COLO668 (cell line): ENCODE measurements around the gene PLA2G10.
"Not testable (repeated sequence)": the region's sequence is repeated elsewhere in the genome, so short reads cannot be mapped to it uniquely, and the experiment has no call there.

ENCODE experiments used
- DNase-seq: peaks from one replicate; lab custom pipeline; 2025; ENCODE audit not compliant: unreplicated experiment; lab: John Stamatoyannopoulos, UW

The PLA2G10 gene

DNA sequence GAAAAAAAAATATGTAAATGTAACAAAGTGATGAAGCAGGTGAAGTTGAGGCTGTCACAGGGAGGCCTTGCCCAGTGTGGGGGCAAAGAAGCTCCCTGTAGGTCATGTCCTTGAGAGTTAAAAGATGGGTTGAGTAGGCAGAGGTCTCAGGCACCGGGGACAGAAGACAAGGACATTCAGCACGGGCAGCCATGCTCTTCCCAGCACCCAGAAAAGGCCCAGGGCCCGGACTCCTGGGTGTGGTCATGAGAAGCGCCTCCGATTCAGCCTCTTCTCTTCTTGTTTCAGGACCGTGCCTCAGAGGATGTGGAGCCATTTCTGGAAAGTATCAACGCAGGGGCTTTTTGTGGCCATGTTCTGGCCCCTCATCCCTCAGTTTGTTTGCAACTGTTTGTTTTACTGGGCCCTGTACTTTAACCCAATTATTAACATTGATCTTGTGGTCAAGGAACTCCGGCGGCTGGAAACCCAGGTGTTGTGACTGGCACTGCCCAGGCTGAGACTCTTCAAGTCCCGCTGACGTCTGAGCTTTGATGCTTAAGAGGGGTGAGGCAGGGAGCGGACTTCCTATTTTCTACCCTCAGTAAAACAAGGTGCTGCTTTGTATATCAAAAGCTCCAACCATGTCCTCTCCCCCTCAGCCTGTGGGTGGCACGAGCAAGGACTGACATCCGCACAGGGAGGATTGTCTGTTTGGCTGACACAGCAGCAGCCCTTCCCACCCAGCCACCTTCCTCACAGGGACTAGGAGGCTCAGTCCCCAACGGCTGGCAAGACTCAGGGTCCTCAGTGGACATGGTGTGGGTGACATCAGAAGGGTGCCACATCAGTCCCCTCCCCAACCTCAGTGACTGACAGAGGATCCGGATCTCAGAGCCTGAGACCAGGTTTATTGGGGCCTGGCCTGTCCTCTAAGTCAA, 26.5 kb downstream of the PLA2G10 start:
- DNase-seq: no peak

DNA sequence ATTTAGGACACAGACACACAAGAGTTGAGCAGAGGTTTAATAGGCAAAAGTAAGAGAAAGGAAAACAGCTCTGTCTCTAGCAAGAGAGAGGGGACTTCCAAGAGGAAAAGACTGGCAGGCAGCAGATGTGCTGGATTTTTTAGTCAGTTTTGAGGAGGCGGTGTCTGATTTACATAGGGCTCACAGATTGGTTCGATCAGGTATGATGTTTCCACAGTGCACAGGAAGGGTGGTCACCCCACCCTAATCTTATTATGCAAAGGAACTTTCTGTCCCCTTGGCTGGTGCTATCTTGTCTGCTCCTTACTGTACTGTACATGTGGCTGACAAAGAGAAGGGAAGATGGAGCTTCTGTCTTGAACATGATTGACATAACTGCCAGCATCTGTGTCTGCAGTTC, 36.0 kb downstream of the PLA2G10 start:
- no peak for DNase-seq

DNA sequence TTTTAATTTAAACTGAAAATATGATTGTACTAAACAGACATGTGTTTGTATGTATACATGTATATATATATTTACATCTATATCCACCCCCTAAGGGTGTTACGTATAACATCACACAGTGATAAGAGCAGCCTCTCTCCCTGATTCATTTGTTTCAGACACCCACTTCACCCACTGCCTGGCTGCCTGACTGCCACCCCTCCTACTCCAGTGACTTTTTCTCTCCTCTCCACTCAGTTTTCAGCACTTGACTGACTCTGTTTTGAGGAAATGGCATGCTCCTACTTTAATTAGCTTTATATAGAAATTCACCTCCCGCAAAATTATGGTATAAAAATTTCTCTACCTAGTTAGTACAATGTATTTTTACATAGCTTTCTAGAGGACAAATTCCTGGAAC, 41.4 kb downstream of the PLA2G10 start:
- no peak for DNase-seq

DNA sequence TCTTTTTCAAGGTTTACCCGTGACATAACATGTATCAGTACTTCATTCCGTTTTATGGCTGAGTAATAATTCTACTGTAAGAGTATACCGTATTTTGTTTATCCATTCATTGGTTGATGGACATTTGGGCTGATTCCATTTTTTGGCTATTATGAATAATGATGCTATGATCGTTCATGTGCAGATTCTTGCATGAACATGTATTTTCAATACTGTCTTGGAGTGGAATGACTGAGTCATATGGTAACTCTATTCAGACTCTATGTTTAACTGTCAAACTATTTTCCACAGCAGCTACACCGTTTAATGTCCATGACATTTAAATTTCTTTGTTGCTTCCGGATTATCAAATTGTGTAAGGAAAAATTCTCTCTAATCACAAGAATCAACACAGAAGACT, 43.5 kb downstream of the PLA2G10 start:
- DNase-seq: no peak

DNA sequence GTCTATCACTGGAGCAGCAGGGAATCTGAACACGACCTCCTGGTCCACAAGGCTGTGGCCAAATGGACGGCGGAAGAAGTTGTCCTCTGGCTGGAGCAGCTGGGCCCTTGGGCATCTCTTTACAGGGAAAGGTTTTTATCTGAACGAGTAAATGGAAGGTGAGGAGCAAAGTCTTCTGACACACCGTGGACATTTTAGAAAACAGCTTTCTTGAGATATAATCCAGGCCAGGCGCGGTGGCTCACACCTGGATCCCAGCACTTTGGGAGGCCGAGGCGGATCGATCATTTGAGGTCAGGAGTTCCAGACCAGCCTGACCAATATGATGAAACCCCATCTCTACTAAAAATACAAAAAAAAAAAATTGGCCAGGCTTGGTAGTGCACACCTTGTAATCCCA, 44.3 kb downstream of the PLA2G10 start:
- DNase-seq: no peak

DNA sequence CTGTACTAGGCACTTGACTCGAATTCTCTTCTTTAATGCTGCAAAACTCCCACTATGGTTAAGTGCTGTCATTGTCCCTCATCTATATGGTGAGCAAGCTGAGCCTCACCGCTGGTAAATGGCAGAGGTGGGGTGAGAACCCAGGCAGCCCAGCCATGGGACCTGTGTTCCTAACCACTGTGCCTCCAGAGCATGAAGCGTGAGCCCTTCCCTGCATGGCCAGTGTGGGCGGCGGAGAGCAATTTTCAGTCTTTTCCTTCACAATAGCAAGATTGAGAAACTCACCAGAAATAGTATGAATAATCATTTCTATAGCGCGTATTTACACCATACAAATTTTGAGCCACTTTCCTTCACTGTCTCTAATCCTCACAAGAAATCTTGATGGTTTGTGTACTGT, 52.2 kb downstream of the PLA2G10 start:
- DNase-seq: no peak

DNA sequence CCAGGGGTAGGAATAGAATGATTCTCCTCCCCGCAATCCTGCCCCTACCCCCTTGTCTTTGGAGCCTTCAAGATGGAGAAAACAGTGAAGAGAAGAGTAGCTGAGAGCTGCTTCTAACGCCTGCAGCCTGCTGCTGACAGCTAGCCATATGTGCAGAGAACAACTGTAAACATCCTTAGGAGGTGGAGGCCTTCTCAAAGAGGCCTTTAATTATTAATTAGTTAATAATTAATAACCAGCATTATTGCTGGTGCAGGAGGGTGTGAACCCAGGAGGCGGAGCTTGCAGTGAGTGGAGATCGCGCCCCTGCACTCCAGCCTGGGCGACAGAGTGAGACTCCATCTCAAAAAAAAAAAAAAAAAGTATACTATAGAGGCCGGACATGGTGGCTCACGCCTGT, 52.9 kb downstream of the PLA2G10 start:
- DNase-seq: no peak

DNA sequence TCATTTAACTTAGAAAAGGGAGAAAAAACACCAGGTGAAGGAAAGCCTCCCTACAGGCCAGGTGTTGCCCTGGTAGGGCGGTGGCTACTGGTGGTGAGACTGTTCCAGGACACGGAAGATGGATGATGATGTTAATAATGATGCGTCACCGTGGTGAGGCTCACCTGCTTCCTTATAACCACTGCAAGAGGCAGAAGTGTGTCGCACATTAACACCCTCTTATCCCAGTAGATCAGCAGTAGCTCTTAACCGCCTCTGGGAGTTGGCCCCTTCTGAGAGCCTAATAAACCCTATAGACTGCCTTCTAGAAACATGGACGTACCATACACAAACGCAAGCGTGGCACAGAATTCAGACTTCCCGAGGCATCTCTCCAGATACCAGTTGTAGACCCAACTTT, 53.6 kb downstream of the PLA2G10 start:
- DNase-seq: peak; percentile 71

DNA sequence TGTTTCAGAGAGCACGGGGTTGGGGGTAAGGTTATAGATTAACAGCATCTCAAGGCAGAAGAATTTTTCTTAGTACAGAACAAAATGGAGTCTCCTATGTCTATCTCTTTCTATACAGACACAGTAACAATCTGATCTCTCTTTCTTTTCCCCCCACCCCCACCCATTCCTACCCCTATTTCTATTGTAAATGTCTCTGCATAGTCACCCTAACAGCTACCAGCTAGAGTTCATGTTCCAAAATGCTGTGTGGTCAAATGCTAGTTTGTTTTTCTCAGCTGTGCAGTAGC, 57.2 kb downstream of the PLA2G10 start:
- not testable (repeated sequence) for DNase-seq

DNA sequence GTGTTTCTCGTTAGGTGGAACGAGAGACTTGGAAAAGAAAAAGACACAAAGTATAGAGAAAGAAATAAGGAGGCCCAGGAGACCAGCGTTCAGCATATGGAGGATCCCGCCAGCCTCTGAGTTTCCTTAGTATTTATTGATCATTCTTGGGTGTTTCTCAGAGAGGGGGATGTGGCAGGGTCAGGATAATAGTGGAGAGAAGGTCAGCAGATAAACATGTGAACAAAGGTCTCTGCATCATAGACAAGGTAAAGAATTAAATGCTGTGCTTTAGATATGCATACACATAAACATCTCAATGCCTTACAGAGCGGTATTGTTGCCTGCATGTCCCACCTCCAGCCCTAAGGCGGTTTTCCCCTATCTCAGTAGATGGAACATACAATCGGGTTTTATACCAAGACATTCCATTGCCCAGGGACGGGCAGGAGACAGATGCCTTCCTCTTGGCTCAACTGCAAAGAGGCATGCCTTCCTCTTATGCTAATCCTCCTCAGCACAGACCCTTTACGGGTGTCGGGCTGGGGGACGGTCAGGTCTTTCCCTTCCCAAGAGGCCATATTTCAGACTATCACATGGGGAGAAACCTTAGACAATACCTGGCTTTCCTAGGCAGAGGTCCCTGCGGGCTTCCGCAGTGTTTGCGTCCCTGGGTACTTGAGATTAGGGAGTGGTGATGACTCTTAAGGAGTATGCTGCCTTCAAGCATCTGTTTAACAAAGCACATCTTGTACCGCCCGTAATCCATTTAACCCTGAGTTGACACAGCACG, 57.7 kb downstream of the PLA2G10 start:
- DNase-seq: not testable (repeated sequence)

DNA sequence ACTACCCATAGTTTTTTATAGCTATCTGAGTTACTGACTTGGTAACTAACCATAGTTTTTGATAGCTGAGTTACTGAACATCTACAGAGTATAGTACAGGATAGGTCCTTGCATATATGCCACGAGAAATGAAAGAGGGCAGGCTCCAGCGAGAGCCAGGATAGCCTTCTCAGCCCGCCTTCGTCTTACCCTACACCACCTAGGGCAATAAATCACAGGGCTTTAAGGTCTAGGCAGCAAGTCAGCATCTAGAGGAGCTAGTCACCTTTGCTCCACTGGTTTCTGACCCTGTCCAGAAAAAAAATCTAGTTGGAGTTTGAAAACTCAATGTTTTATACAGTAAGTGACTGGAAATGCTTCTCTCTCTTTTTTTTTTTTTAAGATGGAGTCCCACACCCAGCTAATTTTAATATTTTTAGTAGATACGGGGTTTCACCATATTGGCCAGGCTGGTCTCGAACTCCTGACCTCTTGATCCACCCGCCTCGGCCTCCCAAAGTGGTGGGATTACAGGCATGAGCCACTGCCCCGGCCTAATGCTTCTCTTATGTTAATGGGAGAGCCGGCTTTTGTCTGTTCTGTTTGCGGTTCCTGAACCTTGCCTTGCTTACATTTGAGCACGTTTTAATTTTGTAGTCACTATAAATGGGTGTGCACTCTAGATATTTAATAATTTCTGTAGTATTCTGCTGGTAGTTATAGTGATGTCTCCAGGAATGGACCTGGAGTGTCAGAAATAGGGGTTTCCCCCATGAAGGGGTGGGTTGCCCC, 58.5 kb downstream of the PLA2G10 start:
- DNase-seq: no peak

DNA sequence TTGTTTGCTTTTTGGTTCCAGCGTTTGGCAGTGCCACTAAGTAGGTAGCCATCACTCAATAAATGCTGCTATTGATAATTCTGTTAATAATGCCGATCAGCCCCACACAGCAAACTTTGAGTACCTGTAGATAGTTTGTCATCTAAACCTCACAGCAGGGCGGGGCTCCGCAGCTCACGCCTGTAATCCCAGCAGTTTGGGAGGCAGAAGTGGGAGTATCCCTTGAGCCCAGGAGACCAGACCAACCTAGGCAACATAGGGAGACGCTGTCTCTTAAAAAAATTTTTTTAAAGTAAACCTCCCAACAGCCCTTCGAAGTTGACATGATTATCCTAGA, 59.8 kb downstream of the PLA2G10 start:
- DNase-seq: peak; percentile 51

DNA sequence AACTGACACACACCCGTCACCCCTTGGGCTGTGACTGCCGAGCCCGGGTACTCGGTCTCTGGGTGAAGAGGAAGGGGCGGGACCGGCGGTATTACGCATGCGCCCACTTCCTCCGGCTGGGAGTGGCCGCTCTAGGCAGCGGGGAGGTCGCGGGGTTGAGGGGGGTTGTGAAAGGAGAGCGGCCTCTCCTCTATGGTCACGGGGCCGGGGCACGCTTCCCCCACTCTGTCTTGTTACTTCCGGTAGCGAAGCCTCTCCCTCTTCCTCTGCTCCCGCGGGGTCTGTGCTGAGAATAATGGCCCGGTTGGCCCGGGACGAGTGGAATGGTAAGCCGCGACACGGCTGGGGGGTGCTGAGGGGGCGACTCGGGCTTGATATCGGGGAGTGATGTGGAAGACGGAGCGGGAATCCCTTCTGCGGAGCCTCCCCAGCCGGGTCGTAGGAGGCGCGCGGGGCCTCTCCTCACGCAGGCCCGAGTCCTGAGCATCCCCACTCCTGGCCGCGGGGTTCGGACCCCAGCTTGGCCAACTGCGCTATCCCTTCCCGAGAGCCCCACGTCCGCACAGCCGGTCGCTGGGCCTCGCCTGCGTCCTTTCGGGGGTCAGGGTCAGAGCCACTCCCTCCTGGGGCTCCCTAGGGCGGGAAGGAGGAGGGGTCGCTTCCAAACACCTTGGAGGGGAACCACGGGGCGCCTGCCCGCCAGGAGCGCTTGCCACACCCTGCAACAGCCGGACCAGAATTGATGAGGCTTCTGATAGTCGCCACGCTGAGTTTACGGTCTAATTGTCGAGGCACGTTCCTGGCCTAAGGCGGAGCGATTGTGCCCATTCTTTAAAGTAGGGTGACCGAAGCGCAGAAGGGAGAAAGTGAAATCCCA, 61.2 kb downstream of the PLA2G10 start, which contains the start of gene BFAR:
TSS of gene BFAR (plus strand) at position 259 of the 877 bp plus-strand sequence. CDS start 11,396 bp downstream, outside the sequence.
- peak; percentile 97 for DNase-seq

DNA sequence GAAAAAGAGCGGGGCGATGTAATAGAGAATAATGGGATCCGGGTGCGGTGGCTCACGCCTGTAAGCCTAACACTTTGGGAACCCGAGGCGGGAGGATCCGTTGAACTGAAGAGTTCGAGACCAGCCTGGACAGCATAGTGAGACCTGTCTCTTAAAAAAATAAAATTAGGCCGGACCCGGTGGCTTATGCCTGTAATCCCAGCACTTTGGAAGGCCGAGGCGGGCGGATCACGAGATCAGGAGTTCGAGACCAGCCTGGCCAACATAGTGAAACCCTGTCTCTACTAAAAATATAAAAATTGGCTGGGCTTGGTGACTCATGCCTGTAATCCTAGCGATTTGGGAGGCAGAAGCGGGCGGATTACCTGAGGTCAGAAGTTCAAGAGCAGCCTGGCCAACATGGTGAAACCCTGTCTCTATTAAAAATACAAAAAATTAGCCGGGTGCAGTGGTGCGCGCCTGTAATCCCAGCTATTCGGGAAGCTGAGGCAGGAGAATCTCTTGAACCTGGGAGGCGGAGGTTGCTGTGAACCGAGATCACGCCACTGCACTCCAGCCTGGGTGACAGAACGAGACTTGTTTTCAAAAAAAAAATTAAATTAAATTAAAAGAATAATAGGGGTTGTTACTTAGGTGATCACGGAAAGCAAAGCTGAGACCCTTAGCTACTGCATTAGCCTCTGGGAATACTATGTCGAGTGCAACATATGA, 63.3 kb downstream of the PLA2G10 start:
- DNase-seq: not testable (repeated sequence)

DNA sequence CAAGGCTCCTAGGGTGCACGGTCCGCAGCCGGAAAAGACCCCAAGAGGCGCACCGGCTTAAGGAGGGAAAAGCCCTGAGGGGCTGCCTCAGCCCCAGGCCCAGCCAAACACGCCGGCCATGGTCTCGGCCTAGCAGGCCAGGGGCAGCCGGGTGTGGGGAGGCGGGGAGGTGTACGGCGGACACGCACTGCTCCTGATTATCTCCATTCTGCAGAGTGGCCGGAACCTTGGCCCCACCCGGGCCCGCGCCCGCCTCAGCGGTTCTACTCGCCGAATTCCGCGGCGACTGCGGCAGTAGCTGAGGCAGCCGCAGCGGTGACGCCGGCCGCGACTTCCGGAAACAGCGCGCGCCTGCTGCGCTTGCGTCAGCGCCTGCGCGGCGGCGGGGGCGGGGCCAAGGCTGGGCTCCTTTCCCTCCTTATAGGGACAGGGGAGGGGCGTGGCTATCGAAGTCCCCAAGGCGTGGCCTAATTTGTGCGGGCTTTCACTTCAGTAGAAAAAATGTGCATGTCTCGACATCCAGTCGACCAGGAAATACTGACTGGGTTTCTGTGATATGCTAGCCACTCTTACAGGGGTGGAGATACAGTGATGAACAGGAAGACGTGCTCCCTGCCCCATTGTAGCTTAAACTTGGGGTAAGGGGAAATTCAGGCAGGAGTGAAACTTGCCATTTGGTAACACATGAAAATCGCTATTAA, 64.0 kb downstream of the PLA2G10 start, which contains the start of gene PARN:
TSS of gene PARN (minus strand) at position 342 of the 701 bp plus-strand sequence. CDS start at position 207, 135 bp downstream.
- peak; percentile 95 for DNase-seq

DNA sequence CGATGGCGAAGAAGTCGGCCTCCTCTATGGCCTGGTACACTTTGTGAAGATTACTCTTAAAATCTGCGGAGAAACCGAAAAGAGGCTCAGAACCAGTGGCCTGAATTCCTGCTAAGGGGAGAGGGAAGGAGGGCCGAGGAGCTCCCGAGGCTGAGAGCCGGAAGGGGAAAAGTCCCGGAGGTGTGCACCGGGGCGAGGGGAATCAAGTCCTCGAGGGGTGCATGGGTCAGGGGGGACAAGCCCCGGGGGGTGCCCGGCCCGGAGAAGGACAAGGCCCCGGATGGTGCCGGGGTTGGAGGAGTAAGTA, 64.5 kb downstream of the PLA2G10 start:
- DNase-seq: peak; percentile 39

DNA sequence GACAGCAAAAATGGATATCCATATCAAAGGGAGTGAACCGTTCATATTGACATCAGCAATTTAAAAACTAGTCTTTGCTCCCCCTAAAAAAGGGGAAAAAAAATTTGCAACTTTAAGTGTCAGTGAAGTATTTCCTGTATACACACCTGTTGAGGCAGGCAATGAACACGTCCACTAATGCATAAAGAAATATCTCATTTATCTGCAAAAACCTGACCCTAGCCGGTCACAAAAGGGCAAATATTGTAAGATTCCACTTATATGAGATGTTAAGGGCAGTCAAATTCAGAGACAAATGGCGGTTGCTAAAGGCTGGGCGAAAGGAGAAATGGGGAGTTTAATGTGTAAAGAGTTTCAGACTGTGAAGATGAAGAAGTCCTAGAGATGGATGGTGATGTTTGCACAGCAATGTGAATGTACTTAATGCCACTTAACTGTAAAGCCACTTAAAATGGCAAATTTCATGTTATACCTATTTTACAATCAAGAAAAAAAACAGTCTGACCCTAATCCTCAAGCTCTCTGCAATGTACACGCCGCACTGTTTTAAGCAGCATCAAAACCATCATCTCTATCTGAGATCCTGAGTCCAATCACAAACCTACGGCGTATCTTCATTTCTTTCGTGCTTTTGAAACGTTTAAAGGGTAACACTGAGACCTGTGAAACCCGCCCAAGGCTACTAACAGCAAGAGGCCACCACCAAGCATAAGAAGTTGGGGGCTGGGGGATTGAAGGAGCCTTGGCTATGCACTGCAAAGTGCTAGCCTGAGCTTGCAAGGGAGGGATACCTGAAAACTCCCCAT, 65.1 kb downstream of the PLA2G10 start:
- peak; percentile 11 for DNase-seq

DNA sequence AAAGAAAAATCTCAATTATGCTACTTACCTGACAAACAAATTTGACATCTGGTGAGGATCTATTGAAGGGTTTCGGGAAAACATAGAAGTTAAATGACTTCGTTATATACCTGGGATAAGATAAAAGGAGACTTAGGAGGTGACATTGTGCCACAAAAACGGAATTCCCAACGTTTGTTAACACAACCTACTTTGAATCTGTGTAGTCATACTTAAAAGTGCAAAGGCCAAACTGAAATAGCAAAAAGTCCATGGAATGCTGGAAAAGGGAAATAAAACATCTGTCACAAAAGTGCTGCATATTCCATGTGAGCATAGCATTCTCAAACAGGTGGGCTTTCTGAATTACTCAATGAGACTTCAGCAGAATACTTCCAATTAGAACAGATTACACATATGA, 67.0 kb downstream of the PLA2G10 start:
- no peak for DNase-seq
